Activated naive CD4-positive, alpha-beta T cell treated with anti-CD3 and anti-CD28 coated beads, Interleukin-2, amount 50 U/mL, for 72 hours (primary cell): ENCODE data around the gene MSANTD2. TPM values are rescaled to one million over a fixed set of nuclear protein-coding genes. Genes with fewer than 3 reads are reported as not detected.

ENCODE experiments used
- ATAC-seq, 2 donors: fragments of 150-1000 bp; cut with Tn5 transposase; 2 replicates each; pipeline ENCODE4 v1.10.0; 2021; ENCODE audit warnings: mild to moderate bottlenecking in 2 of 2, moderate library complexity in 2 of 2
- DNase-seq, 2 donors: peaks; one replicate each; pipeline ENCODE4 v3.0.0; 2021 to 2022; ENCODE audit warnings: low spot score in 2 of 2
- H3K27ac Mint-ChIP-seq, 2 donors: one replicate each; pipeline ENCODE4 v1.8.0; 2022; ENCODE audit warnings: mild to moderate bottlenecking in 2 of 2, mixed read lengths in 2 of 2
- H3K36me3 Mint-ChIP-seq, 2 donors: one replicate each; pipeline ENCODE4 v1.8.0; 2022; ENCODE audit warnings: mixed read lengths in 2 of 2
- H3K9me3 Mint-ChIP-seq, 2 donors: one replicate each; pipeline ENCODE4 v1.8.0; 2022; ENCODE audit warnings: mixed read lengths in 2 of 2
- total RNA-seq, 2 donors: library from RNA; stranded (reverse); gene quantifications; one replicate each; pipeline ENCODE4 v1.2.3, GENCODE V29; 2022

The MSANTD2 gene
- total RNA-seq, 2 donors from 2014 or later, result 3.6 to 8.4 TPM

DNA sequence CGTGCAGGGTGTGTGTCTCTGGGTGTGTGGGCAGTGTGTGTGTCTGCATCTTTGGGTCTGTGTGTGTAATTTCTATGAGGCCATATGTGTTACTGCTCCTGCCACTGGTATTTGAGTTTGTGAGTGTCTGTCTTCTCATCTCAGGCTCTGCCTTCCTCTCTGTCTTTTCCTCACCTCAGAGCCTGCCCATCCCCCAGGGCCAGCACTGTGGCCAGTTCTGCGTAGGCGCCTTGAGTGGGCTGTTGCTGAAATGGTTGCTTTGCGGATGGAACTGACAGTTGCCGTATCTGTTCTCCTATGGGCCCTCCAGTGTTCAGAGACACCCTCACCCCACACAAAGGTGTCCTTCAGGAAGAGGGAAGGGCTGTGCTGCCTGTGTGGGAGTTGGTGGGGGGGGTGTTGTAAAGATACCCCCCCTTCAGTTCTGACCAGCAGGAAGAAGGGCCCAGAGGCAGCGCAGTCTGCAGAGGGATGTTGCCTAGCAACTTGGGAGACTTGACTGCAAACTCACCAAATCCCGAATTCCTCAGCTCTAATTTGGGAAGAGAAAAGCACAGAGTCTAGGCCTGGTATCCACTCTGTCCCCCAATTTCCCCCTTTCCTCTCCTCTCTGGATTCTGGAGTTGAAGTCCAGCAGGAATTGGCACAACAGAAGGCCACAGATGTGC, 62.4 kb downstream of the MSANTD2 start:
- Mint-ChIP-seq H3K36me3 (no peaks in the 10 kb centered on the region), H3K9me3 (no peaks in the 10 kb centered on the region), H3K27ac (no peak overlapping the region)
- ATAC-seq (no peak), DNase-seq (no peak)

- DNase-seq (no peak), ATAC-seq (no peak)
- H3K36me3 Mint-ChIP-seq, result no peaks in the 10 kb centered on the region
- no peaks in the 10 kb centered on the region for H3K9me3 Mint-ChIP-seq
- H3K27ac Mint-ChIP-seq, result peak overlapping the region in 1 of 2 donors; percentile 23
Measured at GRCh38 chr11:124736736-124737135, 63.5 kb downstream of the MSANTD2 start.

DNA sequence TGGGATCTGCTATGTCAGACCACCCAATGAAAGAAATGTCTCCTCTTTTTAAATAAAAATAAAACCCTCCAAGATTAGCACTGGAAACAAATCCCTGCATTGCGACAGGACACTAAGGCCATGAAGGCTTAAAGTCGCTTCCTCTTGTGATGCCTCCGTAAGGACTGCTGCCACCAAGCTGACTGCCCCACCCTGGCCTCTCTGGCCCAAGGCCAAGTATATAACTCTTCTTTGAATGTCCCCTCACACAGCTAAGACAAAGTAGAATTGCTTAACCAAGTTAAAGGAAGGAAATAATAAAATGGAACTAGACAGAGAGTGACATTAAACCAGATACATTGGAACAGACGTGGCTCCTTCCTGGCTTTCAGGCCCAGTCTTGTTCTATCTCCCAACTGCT, 68.0 kb downstream of the MSANTD2 start:
- ATAC-seq (no peak), DNase-seq (no peak)
- no peaks in the 10 kb centered on the region for H3K36me3 Mint-ChIP-seq
- H3K27ac Mint-ChIP-seq, result no peak overlapping the region
- no peaks in the 10 kb centered on the region for H3K9me3 Mint-ChIP-seq

DNA sequence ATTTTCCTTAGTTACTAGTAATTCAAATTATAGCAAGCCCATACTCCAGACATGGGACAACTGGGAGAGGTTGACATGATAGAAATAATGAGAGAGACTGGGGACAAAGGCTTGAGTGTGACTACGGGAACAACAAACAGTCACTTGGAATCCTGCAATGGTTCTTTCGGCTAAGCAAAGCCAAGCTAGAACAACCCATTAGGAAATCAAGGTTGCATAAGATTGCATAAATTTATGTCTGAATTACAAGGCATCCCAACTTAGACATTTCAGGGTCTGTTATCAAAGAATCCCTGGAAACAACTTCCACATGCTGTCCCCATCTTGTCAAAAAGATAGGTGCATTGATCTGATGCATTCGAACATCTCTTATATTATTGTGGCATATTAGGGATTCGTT, 70.6 kb downstream of the MSANTD2 start:
- H3K9me3 Mint-ChIP-seq, result no peaks in the 10 kb centered on the region

DNA sequence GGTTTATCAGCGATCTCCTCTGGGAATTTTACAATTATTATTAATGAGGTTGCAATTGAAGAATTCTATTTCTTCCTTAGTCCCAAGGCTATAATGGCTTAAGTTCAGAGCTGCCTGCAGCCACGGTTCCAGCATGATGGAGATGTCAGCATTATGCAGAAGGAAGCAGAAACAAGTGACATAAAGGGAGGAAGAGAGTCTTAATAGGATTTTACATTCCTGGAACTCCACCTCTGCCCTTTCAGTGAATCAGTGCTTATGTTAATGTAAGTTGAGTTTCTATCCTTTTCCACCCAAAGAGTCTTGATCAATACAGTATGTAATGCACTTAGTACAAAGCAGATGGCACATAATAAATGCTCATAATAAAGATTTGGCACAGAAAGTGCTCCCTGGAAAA, 72.1 kb downstream of the MSANTD2 start:
- ATAC-seq, result no peak

More for the DNA sequence above, 70.6 kb downstream of the MSANTD2 start:
- DNase-seq, result no peak
- Mint-ChIP-seq H3K27ac (no peak overlapping the region), H3K36me3 (no peaks in the 10 kb centered on the region)
- no peak for ATAC-seq

DNA sequence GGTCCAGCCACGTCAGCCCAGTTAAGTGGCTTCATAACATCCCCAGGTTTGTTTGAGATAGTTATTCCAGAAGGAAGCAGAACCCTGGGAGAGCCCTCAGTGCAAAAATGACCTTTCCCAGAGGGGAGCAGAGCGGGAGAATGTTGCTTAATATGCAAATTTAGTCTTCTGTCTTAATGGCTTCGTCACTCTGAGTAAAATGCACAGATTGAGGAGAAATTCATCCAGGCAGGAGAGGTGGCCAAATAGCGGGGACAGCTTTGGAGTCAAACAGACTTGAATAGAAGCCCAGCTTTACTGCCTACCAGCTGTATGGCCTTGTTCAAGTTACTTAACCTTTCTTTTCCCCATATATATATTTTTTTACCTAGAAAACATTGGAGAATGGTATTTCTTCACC, 72.7 kb downstream of the MSANTD2 start:
- Mint-ChIP-seq H3K36me3 (no peaks in the 10 kb centered on the region), H3K9me3 (no peaks in the 10 kb centered on the region), H3K27ac (no peak overlapping the region)
- ATAC-seq (no peak), DNase-seq (no peak)

More for the DNA sequence above, 72.1 kb downstream of the MSANTD2 start:
- H3K9me3 Mint-ChIP-seq, result no peaks in the 10 kb centered on the region
- no peak overlapping the region for H3K27ac Mint-ChIP-seq
- no peaks in the 10 kb centered on the region for H3K36me3 Mint-ChIP-seq
- no peak for DNase-seq

DNA sequence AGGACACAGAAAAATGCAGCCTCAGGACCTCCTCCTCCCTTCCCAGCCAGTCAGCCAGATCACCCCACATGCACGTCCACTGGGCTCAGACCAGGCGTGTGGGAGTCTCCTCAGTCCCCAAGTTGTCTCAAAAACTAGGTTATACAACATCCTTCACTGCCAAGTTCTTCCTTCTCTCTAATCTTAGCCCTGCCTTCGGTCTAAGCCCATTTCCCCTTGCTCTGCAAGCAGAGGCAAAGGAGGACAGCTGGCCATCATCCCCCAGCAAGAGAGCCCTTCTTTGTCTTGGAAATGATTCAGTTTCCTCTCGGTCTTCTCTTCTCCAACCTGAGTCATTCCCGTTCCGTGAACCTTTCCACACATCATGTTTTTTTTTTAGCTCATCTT, 74.5 kb downstream of the MSANTD2 start:
- ATAC-seq (no peak), DNase-seq (no peak)
- H3K9me3 Mint-ChIP-seq, result no peaks in the 10 kb centered on the region
- no peak overlapping the region for H3K27ac Mint-ChIP-seq
- no peaks in the 10 kb centered on the region for H3K36me3 Mint-ChIP-seq

DNA sequence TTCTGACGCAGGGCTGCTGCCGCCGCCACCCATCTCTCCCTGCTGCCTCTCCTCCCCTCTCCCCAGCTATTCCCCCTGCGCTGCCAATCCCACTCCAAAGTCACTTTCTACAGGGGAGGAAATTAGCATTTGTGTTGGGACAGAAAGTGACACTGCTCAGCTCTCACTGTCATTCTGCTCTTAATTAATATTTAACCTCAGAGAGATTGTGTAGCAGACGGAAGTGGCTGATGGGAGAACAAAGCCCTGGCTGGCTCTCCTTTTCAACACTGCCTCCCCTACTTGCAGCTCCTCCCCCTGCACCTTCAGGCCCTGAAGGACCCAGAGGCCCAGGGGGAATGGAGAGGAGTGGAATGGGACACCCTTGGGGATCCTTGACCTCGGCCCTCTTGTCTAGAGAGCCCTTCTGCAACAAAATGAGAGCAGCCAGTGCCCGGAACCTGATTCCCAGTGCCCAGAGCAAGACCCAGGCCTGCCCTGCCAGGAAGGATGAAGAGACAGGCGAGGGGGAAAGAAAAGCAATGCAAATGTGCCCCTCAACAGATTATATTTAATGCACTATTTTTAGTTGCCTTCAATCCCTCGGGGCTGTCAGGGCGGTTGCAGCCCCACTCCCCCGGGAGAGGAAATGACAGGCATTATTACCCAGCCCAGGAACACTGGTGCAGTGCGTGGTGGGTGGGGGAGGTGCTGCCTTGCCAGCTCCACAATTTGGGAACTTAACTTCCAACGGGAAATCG, 75.1 kb downstream of the MSANTD2 start:
- no peak for ATAC-seq
- DNase-seq, result no peak
- no peak overlapping the region for H3K27ac Mint-ChIP-seq
- no peaks in the 10 kb centered on the region for H3K9me3 Mint-ChIP-seq
- no peaks in the 10 kb centered on the region for H3K36me3 Mint-ChIP-seq

DNA sequence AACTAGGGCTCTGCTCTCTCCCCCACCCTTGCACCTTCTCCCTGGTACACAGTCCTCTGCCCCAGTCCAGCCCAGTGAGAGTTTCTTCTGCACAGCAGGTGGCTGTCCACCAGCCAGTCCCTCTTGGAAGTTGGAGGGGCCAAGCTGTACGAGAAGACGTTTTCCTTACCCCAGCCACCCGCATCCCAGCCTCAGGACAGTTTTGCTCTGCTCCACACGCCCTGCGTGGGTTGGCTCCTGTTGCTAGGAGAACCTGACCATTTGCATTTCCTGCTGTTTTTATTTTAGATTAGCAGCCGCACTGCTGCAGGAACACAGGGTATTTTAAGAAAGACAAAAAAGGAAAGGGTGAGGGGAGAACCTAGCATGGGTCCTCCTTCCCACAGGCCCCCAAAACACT, 78.0 kb downstream of the MSANTD2 start:
- ATAC-seq (no peak), DNase-seq (no peak)
- Mint-ChIP-seq H3K36me3 (no peaks in the 10 kb centered on the region), H3K9me3 (no peaks in the 10 kb centered on the region), H3K27ac (no peak overlapping the region)

DNA sequence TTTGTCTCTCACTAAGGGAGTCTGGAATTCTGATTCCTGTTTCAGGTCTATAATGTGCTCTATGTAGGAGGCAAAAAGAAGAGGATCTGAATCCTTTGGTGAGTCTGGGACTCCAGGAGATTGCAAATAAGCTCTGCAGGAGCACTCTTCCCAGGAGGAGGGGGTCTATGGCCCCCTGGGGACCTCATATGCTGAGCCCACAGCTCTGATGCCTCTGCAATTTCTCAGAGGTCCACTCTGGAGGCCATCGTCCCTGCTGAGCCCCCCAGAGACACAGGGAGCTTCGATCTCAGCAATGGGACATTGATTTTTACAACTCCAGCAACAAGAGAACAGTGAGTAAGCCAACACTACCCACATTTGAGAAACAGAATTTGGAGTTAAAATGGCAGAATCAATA, 80.7 kb downstream of the MSANTD2 start:
- no peak overlapping the region for H3K27ac Mint-ChIP-seq
- peaks cover 0 to 8% of the 10 kb centered on the region in 2 donors for H3K36me3 Mint-ChIP-seq
- no peak for ATAC-seq

GRCh38 chr11:124718801-124719200, 81.4 kb downstream of the MSANTD2 start:
- no peak for DNase-seq
- Mint-ChIP-seq H3K9me3 (no peaks in the 10 kb centered on the region), H3K27ac (no peak overlapping the region), H3K36me3 (peaks cover 0 to 8% of the 10 kb centered on the region in 2 donors)
- no peak for ATAC-seq

More for the DNA sequence above, 80.7 kb downstream of the MSANTD2 start:
- no peak for DNase-seq
- no peaks in the 10 kb centered on the region for H3K9me3 Mint-ChIP-seq

DNA sequence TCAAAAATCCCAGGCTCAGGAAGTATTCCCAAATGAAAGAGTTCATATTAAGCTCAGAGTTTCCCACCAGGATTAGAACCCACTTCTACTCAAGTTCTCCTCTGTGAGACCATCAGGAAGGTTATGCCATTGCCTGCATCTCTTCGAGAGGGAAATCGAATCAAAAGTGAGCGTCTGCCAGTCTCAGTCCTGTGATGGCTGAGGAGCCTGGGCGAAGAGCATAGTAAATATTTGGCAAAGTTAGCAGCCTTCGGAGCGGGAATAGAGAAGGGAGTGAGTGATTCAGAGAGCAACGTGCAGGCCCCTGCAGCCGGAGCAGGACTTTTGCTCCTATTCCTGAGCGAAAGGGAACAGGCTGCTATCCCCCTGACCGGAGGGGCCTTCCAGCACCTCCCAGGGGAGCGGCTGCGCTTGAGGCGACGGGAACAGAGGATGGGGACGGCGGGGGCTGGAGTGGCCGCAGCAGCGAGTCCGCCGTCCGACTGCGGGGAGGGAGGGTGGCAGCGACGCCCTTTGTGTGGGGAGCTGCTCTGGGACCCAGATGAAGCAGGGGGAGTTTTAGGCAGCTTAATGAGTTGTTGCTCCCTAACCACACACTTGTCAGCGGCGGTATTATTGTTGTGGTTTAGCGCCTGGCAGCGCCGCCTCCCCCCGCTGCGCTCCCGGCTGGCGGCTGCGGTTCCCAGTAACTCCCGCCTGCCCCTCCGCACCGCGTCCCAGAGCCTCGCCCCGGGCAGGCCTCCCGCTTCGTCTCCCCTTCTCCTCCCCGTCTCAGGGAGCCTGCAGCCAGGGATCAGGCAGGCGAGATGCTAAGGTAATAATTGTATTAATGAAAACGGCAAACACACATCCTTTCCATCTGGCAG, 82.2 kb downstream of the MSANTD2 start:
- ATAC-seq, result peak; percentile 69 to 89
- Mint-ChIP-seq H3K9me3 (no peaks in the 10 kb centered on the region), H3K36me3 (peaks cover 0 to 8% of the 10 kb centered on the region in 2 donors), H3K27ac (no peak overlapping the region)
- no peak for DNase-seq

DNA sequence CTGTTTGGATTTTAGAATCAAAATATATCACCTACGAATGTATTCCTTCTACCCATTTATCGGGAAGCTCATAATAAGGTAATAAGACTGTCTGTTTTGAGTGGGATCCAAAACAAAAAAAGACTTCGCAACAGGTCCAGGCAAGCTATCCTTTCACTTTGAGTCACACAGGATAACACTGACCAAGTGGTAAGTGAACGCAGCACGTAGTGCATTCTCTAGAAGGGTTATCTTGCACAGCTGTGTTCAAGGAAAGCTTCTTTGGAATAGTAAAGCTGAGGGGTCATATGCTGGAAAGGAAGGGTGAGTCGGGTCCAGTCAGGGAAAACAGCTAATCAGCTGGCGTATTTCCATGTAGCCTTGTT, 82.8 kb downstream of the MSANTD2 start:
- Mint-ChIP-seq H3K36me3 (peaks cover 0 to 8% of the 10 kb centered on the region in 2 donors), H3K9me3 (no peaks in the 10 kb centered on the region), H3K27ac (no peak overlapping the region)
- no peak for ATAC-seq
- no peak for DNase-seq

DNA sequence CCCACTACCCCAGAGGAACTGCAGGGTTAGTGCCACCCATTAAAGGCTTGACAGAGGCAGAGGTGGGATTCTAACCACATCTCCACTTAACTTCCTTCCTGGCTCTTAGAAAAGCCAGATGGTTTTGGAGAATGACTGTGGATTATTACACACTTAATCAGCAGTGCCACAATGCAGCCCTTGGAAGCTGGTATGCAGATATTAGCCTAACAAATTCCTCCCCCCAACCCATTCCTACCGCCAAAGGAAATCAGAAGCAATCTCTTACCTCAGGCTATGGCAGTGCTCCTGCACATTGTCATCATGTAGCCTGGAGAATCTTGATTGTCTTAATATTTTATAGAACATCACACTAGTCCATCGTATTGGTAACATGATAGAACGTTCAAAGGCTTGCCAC, 83.6 kb downstream of the MSANTD2 start:
- peaks cover 0 to 8% of the 10 kb centered on the region in 2 donors for H3K36me3 Mint-ChIP-seq
- H3K9me3 Mint-ChIP-seq, result no peaks in the 10 kb centered on the region
- no peak overlapping the region for H3K27ac Mint-ChIP-seq
- ATAC-seq, result no peak
- no peak for DNase-seq
